ENCODE measurements around the gene PCSK5. TPM values are rescaled to one million over a fixed set of nuclear protein-coding genes. Genes with fewer than 3 reads are reported as not detected.

Gene PCSK5
- total RNA-seq, 2 experiments from 2014 or later = 14.4 to 15.2 TPM

GRCh38 chr9:75964427-75964826 lies 74.0 kb downstream of the PCSK5 start:
- Mint-ChIP-seq H3K27ac (no peak overlapping the region), H3K4me3 (no peak overlapping the region), H3K27me3 (no peaks in the 10 kb centered on the region), H3K9me3 (peaks cover 2% of the 10 kb centered on the region), H3K36me3 (ENCODE audit: low read depth) (peaks cover 4% of the 10 kb centered on the region), H3K4me1 (ENCODE audit: low read depth) (peaks cover 55% of the 10 kb centered on the region)
- no peak overlapping the region for H3K4me3 ChIP-seq (ENCODE audit: low read length)
- H3K27ac ChIP-seq (ENCODE audit: low read depth in 1 of 2, low read length in 2 of 2) = no peak overlapping the region
- no peaks in the 10 kb centered on the region for H3K9me3 ChIP-seq (ENCODE audit: control insufficient read depth in 1 of 2, insufficient read depth in 1 of 2, low read length in 2 of 2)
- peaks cover 11% of the 10 kb centered on the region for H3K4me1 ChIP-seq (ENCODE audit: insufficient read depth, low read length)
- ChIA-PET POLR2A (no interaction called here), CTCF (no interaction called here)
- H3K27me3 ChIP-seq (ENCODE audit: control insufficient read depth in 1 of 2, insufficient read depth in 2 of 2, low read length in 2 of 2) = no peaks in the 10 kb centered on the region
- no peak for TF ChIP-seq CTCF (IDR thresholded peaks at IDR 0.05)
- intact Hi-C loops (cut with DNase I, micrococcal nuclease) = loop anchor here in 1 of 2 experiments (10.0 kb wide), 1 partner anchor 50 kb away; no protein-coding TSS in a partner anchor
- DNase-seq (no peak), ATAC-seq (ENCODE audit: poor library complexity) (no peak)
- H3K36me3 ChIP-seq (ENCODE audit: insufficient read depth, low read length) = no peaks in the 10 kb centered on the region

DNA sequence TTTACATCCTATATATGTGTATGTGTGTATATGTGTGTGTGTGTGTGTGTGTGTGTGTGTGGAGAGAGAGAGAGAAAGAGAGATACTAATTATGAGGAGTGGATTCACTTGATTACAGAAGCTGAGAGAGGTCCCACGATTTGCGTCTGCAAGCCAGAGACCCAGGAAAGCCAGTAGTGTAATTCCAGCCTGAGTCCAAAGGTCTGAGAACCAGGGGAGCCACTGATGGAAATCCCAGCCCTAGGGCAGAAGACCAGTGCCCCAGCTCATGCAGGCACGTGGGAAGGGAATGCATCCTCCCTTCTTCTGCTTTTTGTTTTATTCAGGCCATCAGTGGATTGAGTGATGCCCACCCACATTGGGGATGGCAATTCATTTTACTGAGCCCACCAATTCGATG lies 74.8 kb downstream of the PCSK5 start:
- ChIA-PET CTCF (no interaction called here), POLR2A (no interaction called here)
- Histone ChIP-seq H3K9me3 (ENCODE audit: control insufficient read depth in 1 of 2, insufficient read depth in 1 of 2, low read length in 2 of 2) (no peaks in the 10 kb centered on the region), H3K27ac (ENCODE audit: low read depth in 1 of 2, low read length in 2 of 2) (no peak overlapping the region), H3K27me3 (ENCODE audit: control insufficient read depth in 1 of 2, insufficient read depth in 2 of 2, low read length in 2 of 2) (no peaks in the 10 kb centered on the region), H3K4me3 (ENCODE audit: low read length) (no peak overlapping the region), H3K36me3 (ENCODE audit: insufficient read depth, low read length) (no peaks in the 10 kb centered on the region), H3K4me1 (ENCODE audit: insufficient read depth, low read length) (peaks cover 11% of the 10 kb centered on the region)
- Mint-ChIP-seq H3K4me3 (no peak overlapping the region), H3K27ac (no peak overlapping the region), H3K36me3 (ENCODE audit: low read depth) (peaks cover 4% of the 10 kb centered on the region), H3K4me1 (ENCODE audit: low read depth) (peaks cover 47% of the 10 kb centered on the region), H3K27me3 (no peaks in the 10 kb centered on the region), H3K9me3 (peaks cover 2% of the 10 kb centered on the region)
- TF ChIP-seq CTCF (IDR thresholded peaks at IDR 0.05) = no peak
- intact Hi-C loops (cut with DNase I, micrococcal nuclease) = loop anchor here in 1 of 2 experiments (10.0 kb wide), 1 partner anchor 50 kb away; no protein-coding TSS in a partner anchor
- DNase-seq = no peak
- no peak for ATAC-seq (ENCODE audit: poor library complexity)

GRCh38 chr9:75967556-75967955 lies 77.1 kb downstream of the PCSK5 start:
- Mint-ChIP-seq H3K9me3 (peaks cover 2% of the 10 kb centered on the region), H3K4me3 (no peak overlapping the region), H3K27me3 (no peaks in the 10 kb centered on the region), H3K36me3 (ENCODE audit: low read depth) (peaks cover 23% of the 10 kb centered on the region), H3K27ac (no peak overlapping the region), H3K4me1 (ENCODE audit: low read depth) (peaks cover 34% of the 10 kb centered on the region)
- peaks cover 0 to 6% of the 10 kb centered on the region in 2 experiments for H3K9me3 ChIP-seq (ENCODE audit: control insufficient read depth in 1 of 2, insufficient read depth in 1 of 2, low read length in 2 of 2)
- H3K36me3 ChIP-seq (ENCODE audit: insufficient read depth, low read length) = no peaks in the 10 kb centered on the region
- peaks cover 2% of the 10 kb centered on the region for H3K4me1 ChIP-seq (ENCODE audit: insufficient read depth, low read length)
- ChIA-PET CTCF (interaction anchor here (1.9 kb wide), 1 partner anchor 7 kb away, joined by 4 read pairs; no protein-coding TSS in a partner anchor), POLR2A (no interaction called here)
- no peak for DNase-seq
- H3K4me3 ChIP-seq (ENCODE audit: low read length) = no peak overlapping the region
- TF ChIP-seq CTCF (IDR thresholded peaks at IDR 0.05) = no peak
- no peaks in the 10 kb centered on the region for H3K27me3 ChIP-seq (ENCODE audit: control insufficient read depth in 1 of 2, insufficient read depth in 2 of 2, low read length in 2 of 2)
- H3K27ac ChIP-seq (ENCODE audit: low read depth in 1 of 2, low read length in 2 of 2) = no peak overlapping the region
- ATAC-seq (ENCODE audit: poor library complexity) = no peak
- intact Hi-C loops (cut with DNase I, micrococcal nuclease) = loop anchor here in 1 of 2 experiments (10.0 kb wide), 1 partner anchor 53 kb away; no protein-coding TSS in a partner anchor

Data from CD4-positive, alpha-beta T cell (primary cell).